GM23338 (cell line): ENCODE data around the gene ETNPPL. TPM values are rescaled to one million over a fixed set of nuclear protein-coding genes. Genes with fewer than 3 reads are reported as not detected.

Experiments
- ATAC-seq: fragments of 200-7000 bp; cut with Tn5 transposase; 3 replicates; pipeline ENCODE4 v1.9.1; 2020
- DNase-seq: peaks from one replicate; pipeline ENCODE4 v3.0.0-alpha.2; 2015; ENCODE audit warnings: low spot score
- H2AFZ ChIP-seq: fragments of 200-600 bp; sonication (generic); 2 replicates; pipeline ENCODE4 v1.8.0; 2016; ENCODE audit warnings: antibody characterized with exemption, mild to moderate bottlenecking, moderate library complexity
- H3F3A ChIP-seq: fragments of 200-600 bp; sonication (generic); replicated peaks from 2 replicates; pipeline ENCODE4 v1.8.0; 2017; ENCODE audit warnings: antibody characterized with exemption, mixed run types, low read depth
- H3K27ac ChIP-seq: fragments of 200-600 bp; sonication (generic); 2 replicates; pipeline ENCODE4 v1.6.1; 2016; ENCODE audit warnings: low read depth
- H3K27me3 ChIP-seq: fragments of 200-600 bp; sonication (generic); 2 replicates; pipeline ENCODE4 v1.8.0; 2016; ENCODE audit warnings: mild to moderate bottlenecking, mixed run types, moderate library complexity; ENCODE audit not compliant: insufficient read depth
- H3K36me3 ChIP-seq: fragments of 200-600 bp; sonication (generic); 2 replicates; pipeline ENCODE4 v1.8.0; 2016; ENCODE audit warnings: mild to moderate bottlenecking; ENCODE audit not compliant: insufficient read depth
- H3K4me1 ChIP-seq: fragments of 200-600 bp; sonication (generic); 2 replicates; pipeline ENCODE4 v1.8.0; 2016; ENCODE audit warnings: mild to moderate bottlenecking, moderate library complexity; ENCODE audit not compliant: insufficient read depth
- H3K4me2 ChIP-seq: fragments of 200-600 bp; sonication (generic); 2 replicates; pipeline ENCODE4 v1.7.1; 2017; ENCODE audit warnings: mixed run types
- H3K4me3 ChIP-seq: fragments of 200-600 bp; sonication (generic); 2 replicates; pipeline ENCODE4 v1.6.1; 2016; ENCODE audit warnings: mixed run types
- H3K79me2 ChIP-seq: fragments of 200-600 bp; sonication (generic); replicated peaks from 2 replicates; pipeline ENCODE4 v1.8.0; 2017; ENCODE audit warnings: mild to moderate bottlenecking; ENCODE audit not compliant: insufficient read depth
- H3K9me2 ChIP-seq: fragments of 200-600 bp; sonication (generic); 2 replicates; pipeline ENCODE4 v1.8.0; 2017; ENCODE audit not compliant: insufficient read depth
- H4K20me1 ChIP-seq: fragments of 200-600 bp; sonication (generic); replicated peaks from 2 replicates; pipeline ENCODE4 v1.8.0; 2017; ENCODE audit warnings: mild to moderate bottlenecking; ENCODE audit not compliant: insufficient read depth
- H3K27ac Mint-ChIP-seq: 2 replicates; pipeline ENCODE4 v1.8.0; 2020; ENCODE audit warnings: inconsistent platforms, mild to moderate bottlenecking, moderate library complexity, mixed read lengths
- H3K27me3 Mint-ChIP-seq: 3 replicates; pipeline ENCODE4 v1.8.0; 2022; ENCODE audit warnings: low read depth, mild to moderate bottlenecking, moderate library complexity, mixed read lengths, inconsistent platforms; ENCODE audit not compliant: insufficient read depth, poor library complexity
- H3K36me3 Mint-ChIP-seq: 3 replicates; pipeline ENCODE4 v1.8.0; 2021; ENCODE audit warnings: low read depth, mild to moderate bottlenecking, inconsistent platforms, moderate library complexity, mixed read lengths
- H3K4me1 Mint-ChIP-seq: 3 replicates; pipeline ENCODE4 v1.8.0; 2020; ENCODE audit warnings: mild to moderate bottlenecking, inconsistent platforms, mixed read lengths
- H3K4me3 Mint-ChIP-seq: 3 replicates; pipeline ENCODE4 v1.8.0; 2021; ENCODE audit warnings: moderate library complexity, mild to moderate bottlenecking, inconsistent platforms, mixed read lengths
- H3K9me3 Mint-ChIP-seq: 3 replicates; pipeline ENCODE4 v1.8.0; 2020; ENCODE audit warnings: moderate library complexity, mild to moderate bottlenecking, inconsistent platforms, mixed read lengths
- CTCF ChIP-seq, 2 experiments: fragments of 200-600 bp in 1 of 2; sonication (generic) in 1 of 2; conservative IDR thresholded peaks; 2 replicates each; pipeline versions ENCODE4 v1.5.1 to v1.6.1; 2016 to 2017; ENCODE audit warnings: antibody characterized with exemption in 2 of 2, low read depth in 2 of 2, mild to moderate bottlenecking in 2 of 2, moderate library complexity in 1 of 2
- ETS1 ChIP-seq: IDR thresholded peaks from 2 replicates; pipeline ENCODE4 v1.6.1; 2016; ENCODE audit warnings: antibody characterized with exemption
- EZH2 ChIP-seq: fragments of 200-600 bp; sonication (generic); IDR thresholded peaks from one replicate; pipeline ENCODE4 v1.8.0; 2017; ENCODE audit warnings: antibody characterized with exemption, mild to moderate bottlenecking, low read depth; ENCODE audit not compliant: unreplicated experiment
- JUNB ChIP-seq: IDR thresholded peaks from one replicate; pipeline ENCODE4 v1.6.1; 2016; ENCODE audit warnings: antibody characterized with exemption; ENCODE audit not compliant: unreplicated experiment
- ZNF114 ChIP-seq: fragments of 250-450 bp; sonication (Bioruptor Pico); IDR thresholded peaks from 2 replicates; pipeline ENCODE4 v1.5.0; 2020; ENCODE audit warnings: mild to moderate bottlenecking, moderate library complexity
- ZNF331 ChIP-seq: fragments of 250-450 bp; sonication (Bioruptor Pico); IDR thresholded peaks from 2 replicates; pipeline ENCODE4 v1.5.0; 2020; ENCODE audit warnings: low read depth, mild to moderate bottlenecking, moderate library complexity
- polyA plus RNA-seq: library from polyadenylated mRNA; unstranded; fragments of >200 nt; fragmentation: Nextera tagmentation; extraction: Ambion mirVana; gene quantifications from 2 replicates; pipeline ENCODE4 v1.2.1, GENCODE V29; 2016
- total RNA-seq: library from RNA; depleted of rRNA; stranded (reverse); fragments of >200 nt; shearing (Covaris generic); gene quantifications from 2 replicates; pipeline ENCODE4 v1.2.3, GENCODE V29; 2014
- TF ChIP-seq, protein P1 (sequence below): IDR thresholded peaks from one replicate; pipeline ENCODE4 v1.6.1; 2018; ENCODE audit warnings: antibody characterized with exemption; ENCODE audit not compliant: unreplicated experiment
- TF ChIP-seq, protein P2 (sequence below): fragments of 250-450 bp; sonication (Bioruptor Pico); IDR thresholded peaks from 2 replicates; pipeline ENCODE4 v1.5.0; 2020; ENCODE audit warnings: mild to moderate bottlenecking, moderate library complexity

The ETNPPL gene
- total and polyA plus RNA-seq, 2 experiments from 2014 or later, result 1.2 to 1.5 TPM

- TF ChIP-seq, protein P1, sequence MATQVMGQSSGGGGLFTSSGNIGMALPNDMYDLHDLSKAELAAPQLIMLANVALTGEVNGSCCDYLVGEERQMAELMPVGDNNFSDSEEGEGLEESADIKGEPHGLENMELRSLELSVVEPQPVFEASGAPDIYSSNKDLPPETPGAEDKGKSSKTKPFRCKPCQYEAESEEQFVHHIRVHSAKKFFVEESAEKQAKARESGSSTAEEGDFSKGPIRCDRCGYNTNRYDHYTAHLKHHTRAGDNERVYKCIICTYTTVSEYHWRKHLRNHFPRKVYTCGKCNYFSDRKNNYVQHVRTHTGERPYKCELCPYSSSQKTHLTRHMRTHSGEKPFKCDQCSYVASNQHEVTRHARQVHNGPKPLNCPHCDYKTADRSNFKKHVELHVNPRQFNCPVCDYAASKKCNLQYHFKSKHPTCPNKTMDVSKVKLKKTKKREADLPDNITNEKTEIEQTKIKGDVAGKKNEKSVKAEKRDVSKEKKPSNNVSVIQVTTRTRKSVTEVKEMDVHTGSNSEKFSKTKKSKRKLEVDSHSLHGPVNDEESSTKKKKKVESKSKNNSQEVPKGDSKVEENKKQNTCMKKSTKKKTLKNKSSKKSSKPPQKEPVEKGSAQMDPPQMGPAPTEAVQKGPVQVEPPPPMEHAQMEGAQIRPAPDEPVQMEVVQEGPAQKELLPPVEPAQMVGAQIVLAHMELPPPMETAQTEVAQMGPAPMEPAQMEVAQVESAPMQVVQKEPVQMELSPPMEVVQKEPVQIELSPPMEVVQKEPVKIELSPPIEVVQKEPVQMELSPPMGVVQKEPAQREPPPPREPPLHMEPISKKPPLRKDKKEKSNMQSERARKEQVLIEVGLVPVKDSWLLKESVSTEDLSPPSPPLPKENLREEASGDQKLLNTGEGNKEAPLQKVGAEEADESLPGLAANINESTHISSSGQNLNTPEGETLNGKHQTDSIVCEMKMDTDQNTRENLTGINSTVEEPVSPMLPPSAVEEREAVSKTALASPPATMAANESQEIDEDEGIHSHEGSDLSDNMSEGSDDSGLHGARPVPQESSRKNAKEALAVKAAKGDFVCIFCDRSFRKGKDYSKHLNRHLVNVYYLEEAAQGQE, result no peak
- TF ChIP-seq CTCF (conservative IDR thresholded peaks at IDR 0.05; ENCODE audit: low read depth in 2 of 2) (no peak), ZNF114 (no peak), JUNB (no peak)
Observed at GRCh38 chr4:108779958-108780357, 17.1 kb upstream of the ETNPPL start (continued).

DNA sequence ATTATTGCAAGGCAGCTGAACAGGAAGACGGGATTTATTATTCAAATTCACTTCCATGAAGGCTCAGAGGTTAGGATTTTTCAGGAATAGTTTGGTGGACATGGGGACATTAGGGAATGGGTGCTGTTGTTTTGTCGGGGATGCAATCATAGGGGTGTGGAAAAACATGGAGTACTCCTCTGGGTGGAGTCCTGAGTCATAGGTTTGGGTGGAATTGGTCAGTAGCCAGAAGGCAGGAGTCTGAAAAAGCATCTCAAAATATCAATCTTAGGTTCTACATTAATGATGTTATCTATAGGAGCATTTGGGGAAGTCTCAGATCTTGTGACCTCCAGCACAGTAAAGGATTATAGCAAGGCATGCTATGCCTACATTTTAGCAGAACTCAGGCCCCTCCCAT lies 14.5 kb upstream of the ETNPPL start:
- Histone ChIP-seq H3K9me2 (no peaks in the 10 kb centered on the region), H4K20me1 (no peaks in the 10 kb centered on the region), H3K27me3 (no peaks in the 10 kb centered on the region), H3K36me3 (no peaks in the 10 kb centered on the region), H3K4me1 (no peaks in the 10 kb centered on the region), H3F3A (no peaks in the 10 kb centered on the region), H3K79me2 (no peaks in the 10 kb centered on the region), H3K4me2 (no peak overlapping the region), H2AFZ (no peak overlapping the region), H3K27ac (no peak overlapping the region), H3K4me3 (no peak overlapping the region)
- Mint-ChIP-seq H3K36me3 (no peaks in the 10 kb centered on the region; the same call in 2 of the 3 replicates), H3K4me1 (no peaks in the 10 kb centered on the region; the same call in 2 of the 3 replicates), H3K9me3 (no peaks in the 10 kb centered on the region; the same call in 2 of the 3 replicates), H3K27me3 (peaks cover 4% of the 10 kb centered on the region), H3K27ac (no peak overlapping the region), H3K4me3 (no peak overlapping the region)
- DNase-seq (no peak), ATAC-seq (no peak)
- no peak for TF ChIP-seq ZNF331
- TF ChIP-seq ZNF114, result no peak
- no peak for TF ChIP-seq EZH2
- TF ChIP-seq ETS1, result no peak
- TF ChIP-seq, protein P2, sequence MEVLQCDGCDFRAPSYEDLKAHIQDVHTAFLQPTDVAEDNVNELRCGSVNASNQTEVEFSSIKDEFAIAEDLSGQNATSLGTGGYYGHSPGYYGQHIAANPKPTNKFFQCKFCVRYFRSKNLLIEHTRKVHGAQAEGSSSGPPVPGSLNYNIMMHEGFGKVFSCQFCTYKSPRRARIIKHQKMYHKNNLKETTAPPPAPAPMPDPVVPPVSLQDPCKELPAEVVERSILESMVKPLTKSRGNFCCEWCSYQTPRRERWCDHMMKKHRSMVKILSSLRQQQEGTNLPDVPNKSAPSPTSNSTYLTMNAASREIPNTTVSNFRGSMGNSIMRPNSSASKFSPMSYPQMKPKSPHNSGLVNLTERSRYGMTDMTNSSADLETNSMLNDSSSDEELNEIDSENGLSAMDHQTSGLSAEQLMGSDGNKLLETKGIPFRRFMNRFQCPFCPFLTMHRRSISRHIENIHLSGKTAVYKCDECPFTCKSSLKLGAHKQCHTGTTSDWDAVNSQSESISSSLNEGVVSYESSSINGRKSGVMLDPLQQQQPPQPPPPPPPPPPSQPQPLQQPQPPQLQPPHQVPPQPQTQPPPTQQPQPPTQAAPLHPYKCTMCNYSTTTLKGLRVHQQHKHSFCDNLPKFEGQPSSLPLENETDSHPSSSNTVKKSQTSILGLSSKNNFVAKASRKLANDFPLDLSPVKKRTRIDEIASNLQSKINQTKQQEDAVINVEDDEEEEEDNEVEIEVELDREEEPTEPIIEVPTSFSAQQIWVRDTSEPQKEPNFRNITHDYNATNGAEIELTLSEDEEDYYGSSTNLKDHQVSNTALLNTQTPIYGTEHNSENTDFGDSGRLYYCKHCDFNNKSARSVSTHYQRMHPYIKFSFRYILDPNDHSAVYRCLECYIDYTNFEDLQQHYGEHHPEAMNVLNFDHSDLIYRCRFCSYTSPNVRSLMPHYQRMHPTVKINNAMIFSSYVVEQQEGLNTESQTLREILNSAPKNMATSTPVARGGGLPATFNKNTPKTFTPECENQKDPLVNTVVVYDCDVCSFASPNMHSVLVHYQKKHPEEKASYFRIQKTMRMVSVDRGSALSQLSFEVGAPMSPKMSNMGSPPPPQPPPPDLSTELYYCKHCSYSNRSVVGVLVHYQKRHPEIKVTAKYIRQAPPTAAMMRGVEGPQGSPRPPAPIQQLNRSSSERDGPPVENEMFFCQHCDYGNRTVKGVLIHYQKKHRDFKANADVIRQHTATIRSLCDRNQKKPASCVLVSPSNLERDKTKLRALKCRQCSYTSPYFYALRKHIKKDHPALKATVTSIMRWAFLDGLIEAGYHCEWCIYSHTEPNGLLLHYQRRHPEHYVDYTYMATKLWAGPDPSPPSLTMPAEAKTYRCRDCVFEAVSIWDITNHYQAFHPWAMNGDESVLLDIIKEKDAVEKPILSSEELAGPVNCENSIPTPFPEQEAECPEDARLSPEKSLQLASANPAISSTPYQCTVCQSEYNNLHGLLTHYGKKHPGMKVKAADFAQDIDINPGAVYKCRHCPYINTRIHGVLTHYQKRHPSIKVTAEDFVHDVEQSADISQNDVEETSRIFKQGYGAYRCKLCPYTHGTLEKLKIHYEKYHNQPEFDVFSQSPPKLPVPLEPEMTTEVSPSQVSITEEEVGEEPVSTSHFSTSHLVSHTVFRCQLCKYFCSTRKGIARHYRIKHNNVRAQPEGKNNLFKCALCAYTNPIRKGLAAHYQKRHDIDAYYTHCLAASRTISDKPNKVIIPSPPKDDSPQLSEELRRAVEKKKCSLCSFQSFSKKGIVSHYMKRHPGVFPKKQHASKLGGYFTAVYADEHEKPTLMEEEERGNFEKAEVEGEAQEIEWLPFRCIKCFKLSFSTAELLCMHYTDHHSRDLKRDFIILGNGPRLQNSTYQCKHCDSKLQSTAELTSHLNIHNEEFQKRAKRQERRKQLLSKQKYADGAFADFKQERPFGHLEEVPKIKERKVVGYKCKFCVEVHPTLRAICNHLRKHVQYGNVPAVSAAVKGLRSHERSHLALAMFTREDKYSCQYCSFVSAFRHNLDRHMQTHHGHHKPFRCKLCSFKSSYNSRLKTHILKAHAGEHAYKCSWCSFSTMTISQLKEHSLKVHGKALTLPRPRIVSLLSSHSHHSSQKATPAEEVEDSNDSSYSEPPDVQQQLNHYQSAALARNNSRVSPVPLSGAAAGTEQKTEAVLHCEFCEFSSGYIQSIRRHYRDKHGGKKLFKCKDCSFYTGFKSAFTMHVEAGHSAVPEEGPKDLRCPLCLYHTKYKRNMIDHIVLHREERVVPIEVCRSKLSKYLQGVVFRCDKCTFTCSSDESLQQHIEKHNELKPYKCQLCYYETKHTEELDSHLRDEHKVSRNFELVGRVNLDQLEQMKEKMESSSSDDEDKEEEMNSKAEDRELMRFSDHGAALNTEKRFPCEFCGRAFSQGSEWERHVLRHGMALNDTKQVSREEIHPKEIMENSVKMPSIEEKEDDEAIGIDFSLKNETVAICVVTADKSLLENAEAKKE (CRISPR knock-in tag), result no peak
- TF ChIP-seq, protein P1, result no peak
